Aorta (tissue), 5 donors: Measurements from ENCODE around the gene PCDHA5. TPM values are rescaled to one million over a fixed set of nuclear protein-coding genes. Genes with fewer than 3 reads are reported as not detected.
"Not testable (repeated sequence)": the region's sequence is repeated elsewhere in the genome, so short reads cannot be mapped to it uniquely, and the experiment has no call there.

Source experiments
- ATAC-seq: fragments of 200-7000 bp; cut with Tn5 transposase; one replicate; pipeline ENCODE4 v1.9.1; 2022; ENCODE audit warnings: moderate library complexity; ENCODE audit not compliant: low FRiP score
- DNase-seq, 2 donors: peaks; one replicate each; pipeline ENCODE4 v3.0.0-alpha.2; 2020
- H3K27ac ChIP-seq, 2 donors: one replicate each; pipeline ENCODE4 v1.5.1; 2013; ENCODE audit warnings: low read length in 2 of 2, mild to moderate bottlenecking in 2 of 2, moderate library complexity in 2 of 2, control low read depth in 1 of 2, inconsistent platforms in 1 of 2, low read depth in 1 of 2
- H3K27me3 ChIP-seq, 2 donors: one replicate each; pipeline ENCODE4 v1.6.1; 2013; ENCODE audit warnings: control low read depth in 1 of 2, low read length in 1 of 2, mild to moderate bottlenecking in 1 of 2, moderate library complexity in 1 of 2; ENCODE audit not compliant: insufficient read depth in 2 of 2, control insufficient read depth in 1 of 2
- H3K36me3 ChIP-seq, 2 donors: one replicate each; pipeline ENCODE4 v1.6.1; 2013; ENCODE audit warnings: control low read depth in 1 of 2, low read length in 1 of 2, mild to moderate bottlenecking in 1 of 2; ENCODE audit not compliant: insufficient read depth in 2 of 2, control insufficient read depth in 1 of 2
- H3K4me1 ChIP-seq, 2 donors: one replicate each; pipeline ENCODE4 v1.6.1; 2013; ENCODE audit warnings: low read length in 2 of 2, control low read depth in 1 of 2, mild to moderate bottlenecking in 1 of 2, moderate library complexity in 1 of 2; ENCODE audit not compliant: insufficient read depth in 2 of 2, control insufficient read depth in 1 of 2
- H3K4me3 ChIP-seq, 2 donors: one replicate each; pipeline ENCODE4 v1.5.1; 2013; ENCODE audit warnings: low read length in 2 of 2, control low read depth in 1 of 2, mild to moderate bottlenecking in 1 of 2
- H3K9me3 ChIP-seq: one replicate; pipeline ENCODE4 v1.6.1; 2013; ENCODE audit warnings: mild to moderate bottlenecking, low read length; ENCODE audit not compliant: control insufficient read depth
- WGBS, 2 donors: extraction: QIAGEN DNeasy Blood & Tissue Kit; methylation state at CpG; one replicate each; pipeline ENCODE4 v1.1.7; 2013; 5-methylcytosine and 5-hydroxymethylcytosine counted together
- intact Hi-C, 2 donors: fragments of 100-400 bp; cut with DNase I; formaldehyde crosslinking; loops; one replicate each; pipeline versions ENCODE4 v1.14.2 to v1.15.0; 2022
- polyA plus RNA-seq, 2 donors: library from polyadenylated mRNA; stranded (reverse); fragments of 200-250 nt; gene quantifications; one replicate each; pipeline ENCODE4 v1.2.3, GENCODE V29; 2013
- total RNA-seq, 2 donors: library from RNA; stranded (reverse); fragmentation: NEBNext Ultra II Directional; extraction: Animal tissue kit (Norgen Biotek cat#: 25700); gene quantifications; one replicate each; pipeline ENCODE4 v1.2.1, GENCODE V29; 2021
- donor health status: healthy with polysubstance abuse.
- donor health status: Bipolar disorder and iron deficiency.
- donor health status: DM: no; HTN: no; CAD: no.
- donor health status: DM: no; HTN: no; CAD: no.
- donor health status: DM: yes; HTN: yes; CAD: no.

PCDHA5 gene
- total and polyA plus RNA-seq, 4 donors: 0.08 to 0.26 (median 0.24) TPM; not detected in 1

GRCh38 chr5:140808889-140809291, 12.5 kb upstream of the PCDHA5 start:
- no peaks in the 10 kb centered on the region for H3K27me3 ChIP-seq
- peaks cover 15% of the 10 kb centered on the region for H3K9me3 ChIP-seq
- H3K27ac ChIP-seq: no peak overlapping the region
- H3K36me3 ChIP-seq: no peaks in the 10 kb centered on the region
- 58 to 62% methylated on average over 42 to 43 of the region's 43 CpGs for WGBS, 2 donors
- ATAC-seq: peak; percentile 22
- no peaks in the 10 kb centered on the region for H3K4me1 ChIP-seq
- H3K4me3 ChIP-seq: no peak overlapping the region
- peak in 1 of 2 donors; percentile 71 for DNase-seq
- intact Hi-C loops: loop anchor here in 1 of 2 donors (10.0 kb wide), 1 partner anchor 236 kb away; no protein-coding TSS in a partner anchor

- WGBS, 2 donors: 23% methylated on average over 6 of the region's 6 CpGs
- Histone ChIP-seq H3K36me3 (no peaks in the 10 kb centered on the region), H3K9me3 (peaks cover 14% of the 10 kb centered on the region), H3K4me3 (no peak overlapping the region), H3K27me3 (no peaks in the 10 kb centered on the region), H3K4me1 (no peaks in the 10 kb centered on the region), H3K27ac (no peak overlapping the region)
- intact Hi-C loops: no loop called here
- no peak for DNase-seq
- no peak for ATAC-seq
These were observed 842 bp downstream of the PCDHA5 start for GRCh38 chr5:140822281-140822629.

- ATAC-seq, H3K4me1 ChIP-seq, H3K4me3 ChIP-seq, H3K36me3 ChIP-seq, H3K27ac ChIP-seq, H3K27me3 ChIP-seq, intact Hi-C loops: not testable (repeated sequence)
- DNase-seq: peak in 1 of 2 donors; percentile 59
- peaks cover 15% of the 10 kb centered on the region for H3K9me3 ChIP-seq
- 39 to 42% methylated on average over 48 of the region's 48 CpGs for WGBS, 2 donors
These were observed 1.6 kb downstream of the PCDHA5 start for GRCh38 chr5:140822969-140823368.

GRCh38 chr5:140823475-140823874, 2.1 kb downstream of the PCDHA5 start:
- H3K36me3 ChIP-seq: no peaks in the 10 kb centered on the region
- no peak overlapping the region for H3K27ac ChIP-seq
- H3K4me3 ChIP-seq: no peak overlapping the region
- peaks cover 19% of the 10 kb centered on the region for H3K9me3 ChIP-seq
- no peaks in the 10 kb centered on the region for H3K4me1 ChIP-seq
- DNase-seq (no peak), ATAC-seq (no peak)
- intact Hi-C loops: no loop called here
- whole genome bisulfite sequencing, 2 donors: 45 to 47% methylated on average over 32 to 38 of the region's 38 CpGs
- H3K27me3 ChIP-seq: no peaks in the 10 kb centered on the region

GRCh38 chr5:140827704-140828361, 6.4 kb downstream of the PCDHA5 start, which contains the start of gene PCDHA6:
PCDHA6 (plus strand) TSS chr5:140827960; CDS start chr5:140828092, 132 bp downstream.
- no peaks in the 10 kb centered on the region for H3K36me3 ChIP-seq
- DNase-seq: no peak
- no peak within 1 kb of the TSS for H3K27ac ChIP-seq
- intact Hi-C loops: no loop called here
- H3K27me3 ChIP-seq: no peaks in the 10 kb centered on the region
- WGBS, 2 donors: 10 to 17% methylated on average over 27 of the region's 27 CpGs
- H3K9me3 ChIP-seq: peaks cover 27% of the 10 kb centered on the region
- peak within 1 kb of the TSS in 1 of 2 donors; percentile 22 for H3K4me3 ChIP-seq
- ATAC-seq: no peak
- no peaks in the 10 kb centered on the region for H3K4me1 ChIP-seq

GRCh38 chr5:140828362-140828737, 6.9 kb downstream of the PCDHA5 start:
- Histone ChIP-seq H3K27ac (no peak overlapping the region), H3K36me3 (no peaks in the 10 kb centered on the region), H3K9me3 (peaks cover 24% of the 10 kb centered on the region), H3K27me3 (no peaks in the 10 kb centered on the region), H3K4me1 (no peaks in the 10 kb centered on the region), H3K4me3 (no peak overlapping the region)
- WGBS, 2 donors: 9 to 15% methylated on average over 18 of the region's 18 CpGs
- DNase-seq (no peak), ATAC-seq (no peak)
- intact Hi-C loops: no loop called here

GRCh38 chr5:140829511-140830501, 8.4 kb downstream of the PCDHA5 start:
- H3K4me3 ChIP-seq, H3K27me3 ChIP-seq, H3K4me1 ChIP-seq, H3K36me3 ChIP-seq, DNase-seq, ATAC-seq, H3K27ac ChIP-seq, intact Hi-C loops: not testable (repeated sequence)
- peaks cover 20% of the 10 kb centered on the region for H3K9me3 ChIP-seq
- WGBS, 2 donors: 31 to 34% methylated on average over 88 to 106 of the region's 106 CpGs

- Histone ChIP-seq H3K9me3 (peaks cover 24% of the 10 kb centered on the region), H3K27me3 (no peaks in the 10 kb centered on the region)
- 7 to 10% methylated on average over 8 of the region's 8 CpGs for WGBS, 2 donors
These were observed 12.6 kb downstream of the PCDHA5 start, which contains the start of gene PCDHA7 for GRCh38 chr5:140833993-140834392. PCDHA7 (plus strand) TSS chr5:140834269; CDS start chr5:140834384, 115 bp downstream.

More at GRCh38 chr5:140833993-140834392, 12.6 kb downstream of the PCDHA5 start, which contains the start of gene PCDHA7:
- Histone ChIP-seq H3K4me3 (no peak within 1 kb of the TSS), H3K4me1 (no peaks in the 10 kb centered on the region), H3K27ac (no peak within 1 kb of the TSS), H3K36me3 (no peaks in the 10 kb centered on the region)
- DNase-seq: no peak
- no peak for ATAC-seq
- intact Hi-C loops: no loop called here
